ENCODE data around the gene ARHGAP21.
"Not testable (repeated sequence)": the region's sequence is repeated elsewhere in the genome, so short reads cannot be mapped to it uniquely, and the experiment has no call there.

DNA sequence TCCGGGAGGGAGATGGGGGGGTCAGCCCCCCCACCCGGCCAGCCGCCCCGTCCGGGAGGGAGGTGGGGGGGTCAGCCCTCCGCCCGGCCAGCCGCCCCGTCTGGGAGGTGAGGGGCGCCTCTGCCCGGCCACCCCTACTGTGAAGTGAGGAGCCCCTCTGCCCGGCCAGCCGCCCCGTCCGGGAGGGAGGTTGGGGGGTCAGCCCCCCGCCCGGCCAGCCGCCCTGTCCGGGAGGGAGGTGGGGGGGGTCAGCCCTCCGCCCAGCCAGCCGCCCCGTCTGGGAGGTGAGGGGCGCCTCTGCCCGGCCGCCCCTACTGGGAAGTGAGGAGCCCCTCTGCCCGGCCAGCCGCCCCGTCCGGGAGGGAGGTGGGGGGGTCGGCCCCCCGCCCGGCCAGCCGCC is 67.4 kb downstream of the ARHGAP21 start:
- TF ChIP-seq, protein P1, sequence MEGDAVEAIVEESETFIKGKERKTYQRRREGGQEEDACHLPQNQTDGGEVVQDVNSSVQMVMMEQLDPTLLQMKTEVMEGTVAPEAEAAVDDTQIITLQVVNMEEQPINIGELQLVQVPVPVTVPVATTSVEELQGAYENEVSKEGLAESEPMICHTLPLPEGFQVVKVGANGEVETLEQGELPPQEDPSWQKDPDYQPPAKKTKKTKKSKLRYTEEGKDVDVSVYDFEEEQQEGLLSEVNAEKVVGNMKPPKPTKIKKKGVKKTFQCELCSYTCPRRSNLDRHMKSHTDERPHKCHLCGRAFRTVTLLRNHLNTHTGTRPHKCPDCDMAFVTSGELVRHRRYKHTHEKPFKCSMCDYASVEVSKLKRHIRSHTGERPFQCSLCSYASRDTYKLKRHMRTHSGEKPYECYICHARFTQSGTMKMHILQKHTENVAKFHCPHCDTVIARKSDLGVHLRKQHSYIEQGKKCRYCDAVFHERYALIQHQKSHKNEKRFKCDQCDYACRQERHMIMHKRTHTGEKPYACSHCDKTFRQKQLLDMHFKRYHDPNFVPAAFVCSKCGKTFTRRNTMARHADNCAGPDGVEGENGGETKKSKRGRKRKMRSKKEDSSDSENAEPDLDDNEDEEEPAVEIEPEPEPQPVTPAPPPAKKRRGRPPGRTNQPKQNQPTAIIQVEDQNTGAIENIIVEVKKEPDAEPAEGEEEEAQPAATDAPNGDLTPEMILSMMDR (conservative IDR thresholded peaks at IDR 0.05), result not testable (repeated sequence)
- TF ChIP-seq EZH2 (IDR thresholded peaks at IDR 0.05; ENCODE audit: low read depth), result not testable (repeated sequence)
